Loucy (cell line): Measurements from ENCODE around the gene HSD17B7.

ENCODE experiments used
- EZH2phosphoT487 ChIP-seq: fragments of 200-600 bp; IDR thresholded peaks from 2 replicates; pipeline ENCODE4 v1.6.1; 2018; ENCODE audit warnings: antibody characterized with exemption, mild to moderate bottlenecking, moderate library complexity, borderline replicate concordance
- TF ChIP-seq, protein P1 (sequence below): fragments of 200-600 bp; sonication (generic); conservative IDR thresholded peaks from 2 replicates; pipeline ENCODE4 v1.5.1; 2014; ENCODE audit warnings: mild to moderate bottlenecking, antibody characterized with exemption, low read length

DNA sequence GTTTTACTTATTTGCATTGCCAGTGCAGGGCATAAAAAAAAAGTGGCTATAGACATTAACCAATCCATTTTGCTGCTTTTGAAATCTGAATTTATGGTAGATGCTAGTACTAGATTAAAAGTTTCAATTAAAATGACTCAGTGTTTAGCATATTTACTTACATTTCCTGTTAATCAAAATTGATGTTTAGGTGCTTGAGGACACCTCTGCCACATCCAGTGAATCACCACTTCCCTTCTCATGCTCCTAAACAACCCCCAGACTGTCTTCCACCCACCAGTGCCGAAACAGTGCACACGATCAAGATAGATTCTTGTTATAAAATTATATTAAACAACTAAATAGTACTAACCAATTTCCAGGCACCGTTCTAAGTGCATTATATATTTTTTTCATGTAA lies 32.7 kb downstream of the HSD17B7 start:
- TF ChIP-seq, protein P1, sequence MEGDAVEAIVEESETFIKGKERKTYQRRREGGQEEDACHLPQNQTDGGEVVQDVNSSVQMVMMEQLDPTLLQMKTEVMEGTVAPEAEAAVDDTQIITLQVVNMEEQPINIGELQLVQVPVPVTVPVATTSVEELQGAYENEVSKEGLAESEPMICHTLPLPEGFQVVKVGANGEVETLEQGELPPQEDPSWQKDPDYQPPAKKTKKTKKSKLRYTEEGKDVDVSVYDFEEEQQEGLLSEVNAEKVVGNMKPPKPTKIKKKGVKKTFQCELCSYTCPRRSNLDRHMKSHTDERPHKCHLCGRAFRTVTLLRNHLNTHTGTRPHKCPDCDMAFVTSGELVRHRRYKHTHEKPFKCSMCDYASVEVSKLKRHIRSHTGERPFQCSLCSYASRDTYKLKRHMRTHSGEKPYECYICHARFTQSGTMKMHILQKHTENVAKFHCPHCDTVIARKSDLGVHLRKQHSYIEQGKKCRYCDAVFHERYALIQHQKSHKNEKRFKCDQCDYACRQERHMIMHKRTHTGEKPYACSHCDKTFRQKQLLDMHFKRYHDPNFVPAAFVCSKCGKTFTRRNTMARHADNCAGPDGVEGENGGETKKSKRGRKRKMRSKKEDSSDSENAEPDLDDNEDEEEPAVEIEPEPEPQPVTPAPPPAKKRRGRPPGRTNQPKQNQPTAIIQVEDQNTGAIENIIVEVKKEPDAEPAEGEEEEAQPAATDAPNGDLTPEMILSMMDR = no peak
- no peak for TF ChIP-seq EZH2phosphoT487
